GM12892 (cell line): ENCODE data around the gene PRPS1.

Source experiments
- POLR2AphosphoS5 ChIP-seq: IDR thresholded peaks from 2 replicates; pipeline ENCODE4 v1.6.1; 2011; ENCODE audit warnings: low read depth, low read length, control low read depth
- TAF1 ChIP-seq: IDR thresholded peaks from 2 replicates; pipeline ENCODE4 v1.6.1; 2011; ENCODE audit warnings: low read depth, mild to moderate bottlenecking, control low read depth, low read length, borderline replicate concordance

DNA sequence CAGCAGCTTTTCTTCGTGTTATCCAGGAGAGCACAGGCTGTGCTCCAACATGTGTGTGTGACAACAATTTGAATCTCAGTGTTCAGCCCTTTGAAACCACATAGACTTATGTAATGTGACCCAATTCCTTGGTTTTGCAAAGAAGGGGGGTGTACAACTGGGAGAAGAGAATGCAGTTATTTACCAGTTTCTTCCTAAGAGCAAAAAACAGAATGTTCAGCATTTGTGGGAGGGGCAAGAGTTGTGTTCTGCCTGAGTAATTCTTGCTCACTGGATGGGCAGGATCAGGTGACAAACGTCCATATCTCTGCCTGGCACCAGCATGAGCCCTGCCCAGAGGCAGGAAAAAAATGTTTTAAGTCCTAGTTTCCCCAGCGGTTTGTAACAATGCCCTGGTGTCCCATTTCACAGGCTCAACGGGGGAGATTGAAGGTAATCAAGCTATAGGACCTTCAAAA, 72.0 kb downstream of the PRPS1 start:
- TF ChIP-seq POLR2AphosphoS5 (no peak), TAF1 (no peak)
